ENCODE results near the gene C1orf115.

DNA sequence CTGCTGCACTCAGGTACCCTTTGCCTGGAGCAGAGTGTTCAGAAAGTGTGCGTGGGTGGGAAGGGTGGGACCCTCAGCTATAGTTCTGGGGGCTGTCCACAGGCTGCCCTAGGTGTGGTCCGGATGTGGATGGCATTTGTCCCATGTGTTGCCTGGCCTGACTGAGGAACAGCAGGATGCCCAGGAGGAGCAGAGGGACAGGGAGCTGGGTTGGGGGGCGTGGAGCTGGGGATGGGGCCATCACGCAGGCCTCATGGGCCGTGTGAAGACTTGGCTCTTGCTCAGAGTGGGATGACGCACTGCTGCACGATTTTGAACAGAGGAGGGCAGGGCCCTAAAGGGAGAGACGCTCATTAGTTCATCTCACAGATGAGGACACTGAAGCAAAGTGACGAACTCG is 17.0 kb downstream of the C1orf115 start:
- TF ChIP-seq, protein P1, sequence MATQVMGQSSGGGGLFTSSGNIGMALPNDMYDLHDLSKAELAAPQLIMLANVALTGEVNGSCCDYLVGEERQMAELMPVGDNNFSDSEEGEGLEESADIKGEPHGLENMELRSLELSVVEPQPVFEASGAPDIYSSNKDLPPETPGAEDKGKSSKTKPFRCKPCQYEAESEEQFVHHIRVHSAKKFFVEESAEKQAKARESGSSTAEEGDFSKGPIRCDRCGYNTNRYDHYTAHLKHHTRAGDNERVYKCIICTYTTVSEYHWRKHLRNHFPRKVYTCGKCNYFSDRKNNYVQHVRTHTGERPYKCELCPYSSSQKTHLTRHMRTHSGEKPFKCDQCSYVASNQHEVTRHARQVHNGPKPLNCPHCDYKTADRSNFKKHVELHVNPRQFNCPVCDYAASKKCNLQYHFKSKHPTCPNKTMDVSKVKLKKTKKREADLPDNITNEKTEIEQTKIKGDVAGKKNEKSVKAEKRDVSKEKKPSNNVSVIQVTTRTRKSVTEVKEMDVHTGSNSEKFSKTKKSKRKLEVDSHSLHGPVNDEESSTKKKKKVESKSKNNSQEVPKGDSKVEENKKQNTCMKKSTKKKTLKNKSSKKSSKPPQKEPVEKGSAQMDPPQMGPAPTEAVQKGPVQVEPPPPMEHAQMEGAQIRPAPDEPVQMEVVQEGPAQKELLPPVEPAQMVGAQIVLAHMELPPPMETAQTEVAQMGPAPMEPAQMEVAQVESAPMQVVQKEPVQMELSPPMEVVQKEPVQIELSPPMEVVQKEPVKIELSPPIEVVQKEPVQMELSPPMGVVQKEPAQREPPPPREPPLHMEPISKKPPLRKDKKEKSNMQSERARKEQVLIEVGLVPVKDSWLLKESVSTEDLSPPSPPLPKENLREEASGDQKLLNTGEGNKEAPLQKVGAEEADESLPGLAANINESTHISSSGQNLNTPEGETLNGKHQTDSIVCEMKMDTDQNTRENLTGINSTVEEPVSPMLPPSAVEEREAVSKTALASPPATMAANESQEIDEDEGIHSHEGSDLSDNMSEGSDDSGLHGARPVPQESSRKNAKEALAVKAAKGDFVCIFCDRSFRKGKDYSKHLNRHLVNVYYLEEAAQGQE (IDR thresholded peaks at IDR 0.05; ENCODE audit: insufficient replicate concordance, low read depth): no peak
- TF ChIP-seq, protein P2, sequence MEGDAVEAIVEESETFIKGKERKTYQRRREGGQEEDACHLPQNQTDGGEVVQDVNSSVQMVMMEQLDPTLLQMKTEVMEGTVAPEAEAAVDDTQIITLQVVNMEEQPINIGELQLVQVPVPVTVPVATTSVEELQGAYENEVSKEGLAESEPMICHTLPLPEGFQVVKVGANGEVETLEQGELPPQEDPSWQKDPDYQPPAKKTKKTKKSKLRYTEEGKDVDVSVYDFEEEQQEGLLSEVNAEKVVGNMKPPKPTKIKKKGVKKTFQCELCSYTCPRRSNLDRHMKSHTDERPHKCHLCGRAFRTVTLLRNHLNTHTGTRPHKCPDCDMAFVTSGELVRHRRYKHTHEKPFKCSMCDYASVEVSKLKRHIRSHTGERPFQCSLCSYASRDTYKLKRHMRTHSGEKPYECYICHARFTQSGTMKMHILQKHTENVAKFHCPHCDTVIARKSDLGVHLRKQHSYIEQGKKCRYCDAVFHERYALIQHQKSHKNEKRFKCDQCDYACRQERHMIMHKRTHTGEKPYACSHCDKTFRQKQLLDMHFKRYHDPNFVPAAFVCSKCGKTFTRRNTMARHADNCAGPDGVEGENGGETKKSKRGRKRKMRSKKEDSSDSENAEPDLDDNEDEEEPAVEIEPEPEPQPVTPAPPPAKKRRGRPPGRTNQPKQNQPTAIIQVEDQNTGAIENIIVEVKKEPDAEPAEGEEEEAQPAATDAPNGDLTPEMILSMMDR (IDR thresholded peaks at IDR 0.05; ENCODE audit: insufficient read depth, low read length): no peak
- TF ChIP-seq POLR2AphosphoS5 (IDR thresholded peaks at IDR 0.05; ENCODE audit: low read depth): no peak
- TF ChIP-seq SPI1 (IDR thresholded peaks at IDR 0.05; ENCODE audit: borderline replicate concordance, low read depth): no peak
